NT2/D1 (cell line): ENCODE results near the gene ATG4C.

Source experiments
- SUZ12 ChIP-seq: IDR thresholded peaks from 2 replicates; pipeline ENCODE4 v1.6.1; 2011; ENCODE audit not compliant: insufficient read length, insufficient read depth; ENCODE audit errors: extremely low read depth
- YY1 ChIP-seq: IDR thresholded peaks from 2 replicates; pipeline ENCODE4 v1.6.1; 2011; ENCODE audit not compliant: insufficient read length, insufficient read depth
- ZNF274 ChIP-seq: IDR thresholded peaks from 2 replicates; pipeline ENCODE4 v1.6.1; 2011; ENCODE audit warnings: mild to moderate bottlenecking, low read depth, low read length

GRCh38 chr1:62905872-62906271, 121.9 kb downstream of the ATG4C start:
- TF ChIP-seq SUZ12 (no peak), YY1 (no peak), ZNF274 (no peak)
